ENCODE measurements around the gene C1orf56. TPM values are rescaled to one million over a fixed set of nuclear protein-coding genes. Genes with fewer than 3 reads are reported as not detected.

The C1orf56 gene
- polyA plus RNA-seq, 4 donors = 0.67 to 7.3 (median 3.7) TPM

GRCh38 chr1:151060007-151060656 is 12.6 kb downstream of the C1orf56 start, which contains the start of gene MLLT11:
Gene MLLT11 (plus strand): TSS chr1:151060397. CDS start chr1:151067225, 6,828 bp downstream.
- H3K4me3 ChIP-seq (ENCODE audit: low read depth in 1 of 3, low read length in 3 of 3) = peak within 1 kb of the TSS; percentile 74 to 98 (median 83)
- H3K27me3 ChIP-seq (ENCODE audit: control insufficient read depth in 3 of 3, insufficient read depth in 3 of 3, low read length in 3 of 3) = no peaks in the 10 kb centered on the region
- H3K9me3 ChIP-seq (ENCODE audit: control insufficient read depth in 2 of 2, insufficient read depth in 1 of 2, low read depth in 1 of 2, low read length in 1 of 2) = no peaks in the 10 kb centered on the region
- peak; percentile 27 to 64 for DNase-seq
- H3K36me3 ChIP-seq (ENCODE audit: control insufficient read depth in 3 of 3, insufficient read depth in 2 of 3, low read depth in 1 of 3, low read length in 3 of 3) = peaks cover 0 to 13% (median 0%) of the 10 kb centered on the region in 3 donors
- FAIRE-seq = no peak
- H3K27ac ChIP-seq (ENCODE audit: low read depth in 1 of 3, low read length in 2 of 3) = peak within 1 kb of the TSS; percentile 60 to 99 (median 88)
- peaks cover 3 to 29% (median 7%) of the 10 kb centered on the region in 3 donors for H3K4me1 ChIP-seq (ENCODE audit: control insufficient read depth in 3 of 3, insufficient read depth in 2 of 3, low read depth in 1 of 3, low read length in 2 of 3)
- WGBS, 3 donors = 1 to 4% (median 3%) methylated on average over 15 of the region's 15 CpGs

GRCh38 chr1:151060657-151061421 is 13.3 kb downstream of the C1orf56 start:
- Histone ChIP-seq H3K27me3 (ENCODE audit: control insufficient read depth in 3 of 3, insufficient read depth in 3 of 3, low read length in 3 of 3) (no peaks in the 10 kb centered on the region), H3K4me3 (ENCODE audit: low read depth in 1 of 3, low read length in 3 of 3) (peak overlapping the region in 2 of 3 donors; percentile 74 to 83), H3K4me1 (ENCODE audit: control insufficient read depth in 3 of 3, insufficient read depth in 2 of 3, low read depth in 1 of 3, low read length in 2 of 3) (peaks cover 3 to 24% (median 7%) of the 10 kb centered on the region in 3 donors), H3K27ac (ENCODE audit: low read depth in 1 of 3, low read length in 2 of 3) (peak overlapping the region in 2 of 3 donors; percentile 88 to 99), H3K9me3 (ENCODE audit: control insufficient read depth in 2 of 2, insufficient read depth in 1 of 2, low read depth in 1 of 2, low read length in 1 of 2) (no peaks in the 10 kb centered on the region), H3K36me3 (ENCODE audit: control insufficient read depth in 3 of 3, insufficient read depth in 2 of 3, low read depth in 1 of 3, low read length in 3 of 3) (peaks cover 0 to 6% (median 0%) of the 10 kb centered on the region in 3 donors)
- no peak for DNase-seq
- no peak for FAIRE-seq
- 60 to 68% (median 66%) methylated on average over 4 of the region's 4 CpGs for WGBS, 3 donors

- H3K4me3 ChIP-seq (ENCODE audit: low read depth in 1 of 3, low read length in 3 of 3) = no peak overlapping the region
- H3K4me1 ChIP-seq (ENCODE audit: control insufficient read depth in 3 of 3, insufficient read depth in 2 of 3, low read depth in 1 of 3, low read length in 2 of 3) = peaks cover 0 to 15% (median 4%) of the 10 kb centered on the region in 3 donors
- no peaks in the 10 kb centered on the region for H3K27me3 ChIP-seq (ENCODE audit: control insufficient read depth in 3 of 3, insufficient read depth in 3 of 3, low read length in 3 of 3)
- FAIRE-seq = no peak
- H3K27ac ChIP-seq (ENCODE audit: low read depth in 1 of 3, low read length in 2 of 3) = no peak overlapping the region
- no peaks in the 10 kb centered on the region for H3K9me3 ChIP-seq (ENCODE audit: control insufficient read depth in 2 of 2, insufficient read depth in 1 of 2, low read depth in 1 of 2, low read length in 1 of 2)
- DNase-seq = no peak
- 89 to 94% (median 90%) methylated on average over 2 of the region's 2 CpGs for WGBS, 3 donors
- H3K36me3 ChIP-seq (ENCODE audit: control insufficient read depth in 3 of 3, insufficient read depth in 2 of 3, low read depth in 1 of 3, low read length in 3 of 3) = peaks cover 0 to 4% (median 0%) of the 10 kb centered on the region in 3 donors
Measured at GRCh38 chr1:151061704-151062103, 14.2 kb downstream of the C1orf56 start.

DNA sequence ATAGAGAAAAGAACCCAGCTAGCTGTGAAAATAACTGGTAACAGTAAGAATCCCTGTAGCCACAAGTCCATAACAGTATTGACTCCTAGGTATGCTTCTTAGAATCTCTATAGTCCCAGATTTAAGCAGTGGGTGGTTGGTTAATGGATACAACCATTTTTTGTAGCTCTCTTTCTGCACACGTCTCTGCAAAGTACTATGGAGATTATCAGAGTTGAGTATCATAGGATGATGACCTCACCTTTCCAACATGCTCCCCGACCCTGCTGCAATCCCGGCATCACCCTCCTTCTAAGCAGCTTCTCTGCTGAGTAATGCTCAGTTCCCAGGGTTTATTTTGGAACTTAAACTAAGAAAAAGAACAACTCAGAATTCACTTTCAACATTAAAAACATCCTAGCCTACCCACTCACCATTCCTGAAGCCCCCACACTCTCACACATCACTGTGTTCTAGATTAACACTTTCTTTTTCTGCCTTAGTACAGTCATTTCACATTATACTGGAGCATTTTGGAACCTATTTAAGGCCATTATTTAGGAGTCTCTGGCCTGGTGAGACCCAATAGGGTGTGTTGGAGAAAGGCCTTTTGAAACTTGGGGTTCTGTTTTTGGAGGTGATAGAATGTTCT is 15.3 kb downstream of the C1orf56 start:
- DNase-seq (no peak), FAIRE-seq (no peak)
- 31 to 69% (median 55%) methylated on average over 3 of the region's 3 CpGs for WGBS, 3 donors
- H3K36me3 ChIP-seq (ENCODE audit: control insufficient read depth in 3 of 3, insufficient read depth in 2 of 3, low read depth in 1 of 3, low read length in 3 of 3) = peaks cover 0 to 3% (median 0%) of the 10 kb centered on the region in 3 donors
- no peaks in the 10 kb centered on the region for H3K9me3 ChIP-seq (ENCODE audit: control insufficient read depth in 2 of 2, insufficient read depth in 1 of 2, low read depth in 1 of 2, low read length in 1 of 2)
- no peak overlapping the region for H3K27ac ChIP-seq (ENCODE audit: low read depth in 1 of 3, low read length in 2 of 3)
- no peak overlapping the region for H3K4me3 ChIP-seq (ENCODE audit: low read depth in 1 of 3, low read length in 3 of 3)
- H3K27me3 ChIP-seq (ENCODE audit: control insufficient read depth in 3 of 3, insufficient read depth in 3 of 3, low read length in 3 of 3) = no peaks in the 10 kb centered on the region
- peaks cover 0 to 7% (median 1%) of the 10 kb centered on the region in 3 donors for H3K4me1 ChIP-seq (ENCODE audit: control insufficient read depth in 3 of 3, insufficient read depth in 2 of 3, low read depth in 1 of 3, low read length in 2 of 3)

GRCh38 chr1:151065089-151065645 is 17.6 kb downstream of the C1orf56 start:
- Histone ChIP-seq H3K27ac (ENCODE audit: low read depth in 1 of 3, low read length in 2 of 3) (no peak overlapping the region), H3K36me3 (ENCODE audit: control insufficient read depth in 3 of 3, insufficient read depth in 2 of 3, low read depth in 1 of 3, low read length in 3 of 3) (no peaks in the 10 kb centered on the region), H3K4me3 (ENCODE audit: low read depth in 1 of 3, low read length in 3 of 3) (no peak overlapping the region), H3K27me3 (ENCODE audit: control insufficient read depth in 3 of 3, insufficient read depth in 3 of 3, low read length in 3 of 3) (no peaks in the 10 kb centered on the region), H3K9me3 (ENCODE audit: control insufficient read depth in 2 of 2, insufficient read depth in 1 of 2, low read depth in 1 of 2, low read length in 1 of 2) (no peaks in the 10 kb centered on the region), H3K4me1 (ENCODE audit: control insufficient read depth in 3 of 3, insufficient read depth in 2 of 3, low read depth in 1 of 3, low read length in 2 of 3) (peaks cover 0 to 3% (median 0%) of the 10 kb centered on the region in 3 donors)
- no peak for FAIRE-seq
- no peak for DNase-seq

DNA sequence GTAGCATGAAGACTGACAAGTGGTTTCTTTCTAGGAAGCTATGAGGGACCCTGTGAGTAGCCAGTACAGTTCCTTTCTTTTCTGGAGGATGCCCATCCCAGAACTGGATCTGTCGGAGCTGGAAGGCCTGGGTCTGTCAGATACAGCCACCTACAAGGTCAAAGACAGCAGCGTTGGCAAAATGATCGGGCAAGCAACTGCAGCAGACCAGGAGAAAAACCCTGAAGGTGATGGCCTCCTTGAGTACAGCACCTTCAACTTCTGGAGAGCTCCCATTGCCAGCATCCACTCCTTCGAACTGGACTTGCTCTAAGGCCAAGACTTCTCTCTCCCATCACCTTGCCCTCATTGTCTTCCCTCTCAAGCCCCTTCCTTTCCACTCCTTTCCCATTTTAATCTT is 19.6 kb downstream of the C1orf56 start:
- Histone ChIP-seq H3K27ac (ENCODE audit: low read depth in 1 of 3, low read length in 2 of 3) (no peak overlapping the region), H3K27me3 (ENCODE audit: control insufficient read depth in 3 of 3, insufficient read depth in 3 of 3, low read length in 3 of 3) (no peaks in the 10 kb centered on the region), H3K4me3 (ENCODE audit: low read depth in 1 of 3, low read length in 3 of 3) (no peak overlapping the region), H3K36me3 (ENCODE audit: control insufficient read depth in 3 of 3, insufficient read depth in 2 of 3, low read depth in 1 of 3, low read length in 3 of 3) (no peaks in the 10 kb centered on the region), H3K9me3 (ENCODE audit: control insufficient read depth in 2 of 2, insufficient read depth in 1 of 2, low read depth in 1 of 2, low read length in 1 of 2) (no peaks in the 10 kb centered on the region), H3K4me1 (ENCODE audit: control insufficient read depth in 3 of 3, insufficient read depth in 2 of 3, low read depth in 1 of 3, low read length in 2 of 3) (peaks cover 0 to 7% (median 0%) of the 10 kb centered on the region in 3 donors)
- no peak for FAIRE-seq
- WGBS, 3 donors = 90 to 97% (median 95%) methylated on average over 4 of the region's 4 CpGs
- DNase-seq = no peak

DNA sequence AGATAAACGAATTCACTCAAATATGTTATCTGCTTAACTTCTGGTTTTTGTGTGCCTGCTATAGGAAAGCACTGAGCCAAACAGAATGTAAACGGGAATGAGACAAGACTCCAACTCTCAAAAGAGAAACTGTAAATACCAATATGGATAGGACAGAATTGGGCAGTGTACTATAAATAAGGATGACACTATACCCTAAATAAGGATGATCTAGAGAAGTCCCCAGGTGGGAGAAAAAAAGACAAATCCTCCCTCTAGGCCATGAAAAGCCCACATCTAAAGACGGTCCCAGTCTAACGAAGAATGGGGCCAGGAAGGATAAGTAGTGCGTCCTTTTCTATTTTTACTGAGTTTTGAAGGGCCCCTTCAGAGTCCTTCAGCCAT is 21.5 kb downstream of the C1orf56 start:
- Histone ChIP-seq H3K4me1 (ENCODE audit: control insufficient read depth in 3 of 3, insufficient read depth in 2 of 3, low read depth in 1 of 3, low read length in 2 of 3) (peaks cover 0 to 7% (median 0%) of the 10 kb centered on the region in 3 donors), H3K27ac (ENCODE audit: low read depth in 1 of 3, low read length in 2 of 3) (no peak overlapping the region), H3K27me3 (ENCODE audit: control insufficient read depth in 3 of 3, insufficient read depth in 3 of 3, low read length in 3 of 3) (no peaks in the 10 kb centered on the region), H3K4me3 (ENCODE audit: low read depth in 1 of 3, low read length in 3 of 3) (no peak overlapping the region), H3K36me3 (ENCODE audit: control insufficient read depth in 3 of 3, insufficient read depth in 2 of 3, low read depth in 1 of 3, low read length in 3 of 3) (peaks cover 0 to 5% (median 0%) of the 10 kb centered on the region in 3 donors), H3K9me3 (ENCODE audit: control insufficient read depth in 2 of 2, insufficient read depth in 1 of 2, low read depth in 1 of 2, low read length in 1 of 2) (no peaks in the 10 kb centered on the region)
- 77 to 81% (median 78%) methylated on average over 5 of the region's 5 CpGs for WGBS, 3 donors
- no peak for FAIRE-seq
- DNase-seq = no peak
